ENCODE results near the gene TNIK. TPM values are rescaled to one million over a fixed set of nuclear protein-coding genes. Genes with fewer than 3 reads are reported as not detected.

The TNIK gene
- total RNA-seq, 1 donor from 2014 or later: 1.1 TPM

DNA sequence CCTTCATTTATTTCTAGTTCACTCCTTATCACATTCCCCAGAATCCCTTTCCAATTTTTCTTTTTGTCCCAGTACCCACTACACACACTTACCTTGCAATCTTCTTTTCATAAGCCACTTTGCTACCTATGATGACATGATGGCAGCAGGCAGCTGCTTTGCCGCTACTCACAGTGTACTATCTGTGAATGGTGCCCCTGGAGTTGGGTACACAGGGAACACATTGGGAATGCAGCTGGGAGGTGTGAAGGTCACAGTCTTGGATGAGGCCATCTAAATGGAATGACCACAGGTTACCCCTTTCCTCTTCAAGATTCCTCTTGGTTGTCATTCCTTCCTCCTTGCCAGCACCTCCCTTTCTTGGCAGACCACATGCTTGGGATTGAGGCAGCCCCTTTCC, 20.8 kb upstream of the TNIK start:
- Histone ChIP-seq H3K27me3 (ENCODE audit: control insufficient read depth, insufficient read depth, low read length) (no peaks in the 10 kb centered on the region), H3K36me3 (ENCODE audit: control insufficient read depth, insufficient read depth, low read length) (no peaks in the 10 kb centered on the region), H3K4me3 (ENCODE audit: low read depth, low read length) (no peak overlapping the region)
- no peak for DNase-seq (ENCODE audit: low read depth)
- no peak for FAIRE-seq
- no peak for TF ChIP-seq CTCF (IDR thresholded peaks at IDR 0.05; ENCODE audit: insufficient read depth, low read length, severe bottlenecking)

- no peak for FAIRE-seq
- TF ChIP-seq CTCF (IDR thresholded peaks at IDR 0.05; ENCODE audit: insufficient read depth, low read length, severe bottlenecking): no peak
Measured at GRCh38 chr3:171480526-171480925, 20.3 kb upstream of the TNIK start.

GRCh38 chr3:171476532-171477102, 16.4 kb upstream of the TNIK start:
- H3K27me3 ChIP-seq (ENCODE audit: control insufficient read depth, insufficient read depth, low read length): no peaks in the 10 kb centered on the region
- no peak for FAIRE-seq
- H3K36me3 ChIP-seq (ENCODE audit: control insufficient read depth, insufficient read depth, low read length): no peaks in the 10 kb centered on the region
- TF ChIP-seq CTCF (IDR thresholded peaks at IDR 0.05; ENCODE audit: insufficient read depth, low read length, severe bottlenecking): no peak
- H3K4me3 ChIP-seq (ENCODE audit: low read depth, low read length): no peak overlapping the region
- DNase-seq (ENCODE audit: low read depth): no peak

More at GRCh38 chr3:171480526-171480925, 20.3 kb upstream of the TNIK start:
- H3K4me3 ChIP-seq (ENCODE audit: low read depth, low read length): no peak overlapping the region
- peak; percentile 18 for DNase-seq (ENCODE audit: low read depth)
- H3K27me3 ChIP-seq (ENCODE audit: control insufficient read depth, insufficient read depth, low read length): no peaks in the 10 kb centered on the region
- no peaks in the 10 kb centered on the region for H3K36me3 ChIP-seq (ENCODE audit: control insufficient read depth, insufficient read depth, low read length)

- no peak for TF ChIP-seq CTCF (IDR thresholded peaks at IDR 0.05; ENCODE audit: insufficient read depth, low read length, severe bottlenecking)
- H3K36me3 ChIP-seq (ENCODE audit: control insufficient read depth, insufficient read depth, low read length): no peaks in the 10 kb centered on the region
- FAIRE-seq (peak; percentile 72), DNase-seq (ENCODE audit: low read depth) (no peak)
- H3K27me3 ChIP-seq (ENCODE audit: control insufficient read depth, insufficient read depth, low read length): no peaks in the 10 kb centered on the region
- H3K4me3 ChIP-seq (ENCODE audit: low read depth, low read length): no peak overlapping the region
Measured at GRCh38 chr3:171472552-171472951, 12.3 kb upstream of the TNIK start.

- FAIRE-seq (no peak), DNase-seq (ENCODE audit: low read depth) (no peak)
- Histone ChIP-seq H3K27me3 (ENCODE audit: control insufficient read depth, insufficient read depth, low read length) (no peaks in the 10 kb centered on the region), H3K4me3 (ENCODE audit: low read depth, low read length) (no peak overlapping the region), H3K36me3 (ENCODE audit: control insufficient read depth, insufficient read depth, low read length) (no peaks in the 10 kb centered on the region)
- no peak for TF ChIP-seq CTCF (IDR thresholded peaks at IDR 0.05; ENCODE audit: insufficient read depth, low read length, severe bottlenecking)
Measured at GRCh38 chr3:171470714-171471227, 10.6 kb upstream of the TNIK start.

DNA sequence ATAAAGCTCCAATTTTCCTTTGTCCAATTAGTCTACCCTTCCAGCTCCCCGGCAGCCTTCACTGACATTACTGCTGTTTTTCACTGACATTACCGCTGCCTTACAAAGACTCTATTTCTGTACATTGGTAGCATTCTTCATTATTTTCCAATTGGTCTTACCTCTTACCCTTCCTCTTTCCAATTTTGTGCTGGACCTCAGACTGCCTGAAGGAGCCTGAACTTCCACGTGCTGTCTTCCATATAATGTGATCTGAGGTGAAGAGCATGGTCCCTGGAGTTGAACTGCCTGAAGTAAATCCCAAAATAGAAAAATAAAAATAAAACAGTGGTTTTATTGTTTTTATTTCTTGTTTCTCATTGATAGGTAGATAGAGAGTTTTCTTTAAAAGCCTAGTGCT, 9.2 kb upstream of the TNIK start:
- H3K4me3 ChIP-seq (ENCODE audit: low read depth, low read length): no peak overlapping the region
- FAIRE-seq: no peak
- no peak for TF ChIP-seq CTCF (IDR thresholded peaks at IDR 0.05; ENCODE audit: insufficient read depth, low read length, severe bottlenecking)

More for the DNA sequence above, 9.2 kb upstream of the TNIK start:
- no peak for DNase-seq (ENCODE audit: low read depth)
- H3K27me3 ChIP-seq (ENCODE audit: control insufficient read depth, insufficient read depth, low read length): no peaks in the 10 kb centered on the region
- no peaks in the 10 kb centered on the region for H3K36me3 ChIP-seq (ENCODE audit: control insufficient read depth, insufficient read depth, low read length)
